ENCODE results near the gene ODC1. TPM values are rescaled to one million over a fixed set of nuclear protein-coding genes. Genes with fewer than 3 reads are reported as not detected.
"Not testable (repeated sequence)": the region's sequence is repeated elsewhere in the genome, so short reads cannot be mapped to it uniquely, and the experiment has no call there.

The ODC1 gene
- total RNA-seq, 1 experiment from 2014 or later = 231 TPM

DNA sequence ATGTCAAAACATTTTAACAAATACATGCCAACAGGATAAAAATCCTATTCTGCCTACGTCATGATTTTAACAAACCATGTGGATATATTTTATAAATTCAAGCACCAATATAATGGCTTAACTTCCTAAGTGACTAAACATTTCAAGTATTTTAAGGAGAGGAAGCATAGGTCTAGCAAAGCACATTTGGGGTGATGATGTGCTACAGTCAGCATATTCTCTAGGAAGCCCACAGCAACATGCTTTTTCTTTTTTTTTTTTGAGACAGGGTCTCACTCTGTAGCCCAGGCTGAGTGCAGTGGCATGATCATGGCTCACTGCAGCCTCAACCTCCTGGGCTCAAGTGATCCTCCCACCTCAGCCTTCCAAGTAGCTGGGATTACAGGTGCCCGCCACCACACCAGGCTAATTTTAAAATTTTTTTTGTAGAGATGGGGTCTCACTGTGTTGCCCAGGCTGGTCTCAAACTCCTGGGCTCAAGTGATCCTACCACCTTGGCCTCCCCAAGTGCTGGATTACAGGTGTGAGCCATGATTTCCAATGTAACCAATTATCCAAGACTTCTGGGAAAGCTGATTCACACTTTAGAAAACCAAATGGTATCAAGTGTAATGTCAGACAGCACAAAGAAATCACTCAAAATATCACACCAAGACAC, 5.5 kb downstream of the ODC1 start:
- RAD21 ChIA-PET (ENCODE audit: low non-redundant PET in 1 of 2, low total read pairs in 2 of 2, uncharacterized antibody in 2 of 2, unreplicated experiment in 2 of 2); H3K9ac ChIP-seq (ENCODE audit: low read length); H3K4me3 ChIP-seq (replicated peaks in 1 of 2; ENCODE audit: low read depth in 1 of 2, low read length in 2 of 2); H3K27ac ChIP-seq (ENCODE audit: low read depth, low read length); H3K9me3 ChIP-seq (ENCODE audit: control insufficient read depth in 1 of 2, insufficient read depth in 1 of 2, low read depth in 1 of 2, low read length in 2 of 2); DNase-seq (ENCODE audit: low read depth, low spot score); H3K9me2 ChIP-seq (ENCODE audit: insufficient read depth); BruUV-seq (replicated peaks); intact Hi-C loops (cut with micrococcal nuclease); H3K4me2 ChIP-seq (ENCODE audit: low read length); H2AFZ ChIP-seq (ENCODE audit: low read depth, low read length, poor library complexity, severe bottlenecking); H4K20me1 ChIP-seq (ENCODE audit: insufficient read depth); H3K27me3 ChIP-seq (ENCODE audit: insufficient read depth, low read length); H3K4me1 ChIP-seq (ENCODE audit: control insufficient read depth in 1 of 2, insufficient read depth in 2 of 2, low read length in 2 of 2); ATAC-seq: not testable (repeated sequence)
- ChIA-PET POLR2A (interaction anchor here (0.6 kb wide), 1 partner anchor 10 kb away, joined by 3 read pairs; no protein-coding TSS in a partner anchor), CTCF (interaction anchor here (1.5 kb wide), 1 partner anchor 8 kb away, joined by 6 read pairs; no protein-coding TSS in a partner anchor)
- peaks cover 39 to 59% of the 10 kb centered on the region in 2 experiments for H3K36me3 ChIP-seq (ENCODE audit: control insufficient read depth in 1 of 2, insufficient read depth in 2 of 2, low read length in 2 of 2)
- peaks cover 54% of the 10 kb centered on the region for H3K79me2 ChIP-seq (ENCODE audit: insufficient read depth, low read length)

DNA sequence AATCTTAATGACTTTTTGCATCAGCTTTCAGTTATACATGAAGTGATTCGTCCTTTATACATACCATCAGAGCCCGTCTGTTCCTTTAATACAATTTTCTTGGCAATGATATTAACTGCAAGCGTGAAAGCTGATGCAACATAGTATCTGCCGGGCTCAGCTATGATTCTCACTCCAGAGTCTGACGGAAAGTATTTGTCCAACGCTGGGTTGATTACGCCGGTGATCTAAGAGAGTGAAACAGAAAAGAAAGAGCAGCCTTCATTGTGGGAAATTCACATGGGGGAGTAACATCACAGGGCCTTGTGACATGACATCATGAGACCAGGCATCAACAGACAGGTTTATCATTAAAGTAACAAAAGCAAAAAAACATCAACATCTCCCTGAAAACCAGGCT, 6.2 kb downstream of the ODC1 start:
- POLR2A ChIA-PET = no interaction called here
- peaks cover 39 to 59% of the 10 kb centered on the region in 2 experiments for H3K36me3 ChIP-seq (ENCODE audit: control insufficient read depth in 1 of 2, insufficient read depth in 2 of 2, low read length in 2 of 2)
- ATAC-seq = no peak

More for the DNA sequence above, 6.2 kb downstream of the ODC1 start:
- intact Hi-C loops (cut with micrococcal nuclease) = no loop called here
- TF ChIP-seq YY1 (IDR thresholded peaks at IDR 0.05; ENCODE audit: extremely low read depth, insufficient replicate concordance, low read depth, low read length) = no peak
- TF ChIP-seq SRF (IDR thresholded peaks at IDR 0.05; ENCODE audit: low read depth) = no peak
- RAD21 ChIA-PET (ENCODE audit: low non-redundant PET in 1 of 2, low total read pairs in 2 of 2, uncharacterized antibody in 2 of 2, unreplicated experiment in 2 of 2) = no interaction called here
- no peak for DNase-seq (ENCODE audit: low read depth, low spot score)
- peaks cover 7% of the 10 kb centered on the region in 2 experiments; a peak in 3 of 4 replicates for H3K4me1 ChIP-seq (ENCODE audit: control insufficient read depth in 1 of 2, insufficient read depth in 2 of 2, low read length in 2 of 2)
- H3K4me3 ChIP-seq (replicated peaks in 1 of 2; ENCODE audit: low read depth in 1 of 2, low read length in 2 of 2) = no peak overlapping the region
- H3K27ac ChIP-seq (ENCODE audit: low read depth, low read length) = no peak overlapping the region
- peaks cover 47% of the 10 kb centered on the region for H3K79me2 ChIP-seq (ENCODE audit: insufficient read depth, low read length)
- H3K27me3 ChIP-seq (ENCODE audit: insufficient read depth, low read length) = no peaks in the 10 kb centered on the region
- no peaks in the 10 kb centered on the region for H3K9me3 ChIP-seq (ENCODE audit: control insufficient read depth in 1 of 2, insufficient read depth in 1 of 2, low read depth in 1 of 2, low read length in 2 of 2)
- no peak overlapping the region for H2AFZ ChIP-seq (ENCODE audit: low read depth, low read length, poor library complexity, severe bottlenecking)
- no peak overlapping the region for H3K4me2 ChIP-seq (ENCODE audit: low read length)
- peaks cover 9% of the 10 kb centered on the region; the same call in 1 of the 2 replicates for H4K20me1 ChIP-seq (ENCODE audit: insufficient read depth)
- no peaks in the 10 kb centered on the region for H3K9me2 ChIP-seq (ENCODE audit: insufficient read depth)
- CTCF ChIA-PET = no interaction called here
- no TSS peak for BruUV-seq (replicated peaks)
- H3K9ac ChIP-seq (ENCODE audit: low read length) = no peak overlapping the region
